Measurements from ENCODE around the gene DNASE2.
"Not testable (repeated sequence)": the region's sequence is repeated elsewhere in the genome, so short reads cannot be mapped to it uniquely, and the experiment has no call there.

DNASE2 gene, protein sequence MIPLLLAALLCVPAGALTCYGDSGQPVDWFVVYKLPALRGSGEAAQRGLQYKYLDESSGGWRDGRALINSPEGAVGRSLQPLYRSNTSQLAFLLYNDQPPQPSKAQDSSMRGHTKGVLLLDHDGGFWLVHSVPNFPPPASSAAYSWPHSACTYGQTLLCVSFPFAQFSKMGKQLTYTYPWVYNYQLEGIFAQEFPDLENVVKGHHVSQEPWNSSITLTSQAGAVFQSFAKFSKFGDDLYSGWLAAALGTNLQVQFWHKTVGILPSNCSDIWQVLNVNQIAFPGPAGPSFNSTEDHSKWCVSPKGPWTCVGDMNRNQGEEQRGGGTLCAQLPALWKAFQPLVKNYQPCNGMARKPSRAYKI

DNA sequence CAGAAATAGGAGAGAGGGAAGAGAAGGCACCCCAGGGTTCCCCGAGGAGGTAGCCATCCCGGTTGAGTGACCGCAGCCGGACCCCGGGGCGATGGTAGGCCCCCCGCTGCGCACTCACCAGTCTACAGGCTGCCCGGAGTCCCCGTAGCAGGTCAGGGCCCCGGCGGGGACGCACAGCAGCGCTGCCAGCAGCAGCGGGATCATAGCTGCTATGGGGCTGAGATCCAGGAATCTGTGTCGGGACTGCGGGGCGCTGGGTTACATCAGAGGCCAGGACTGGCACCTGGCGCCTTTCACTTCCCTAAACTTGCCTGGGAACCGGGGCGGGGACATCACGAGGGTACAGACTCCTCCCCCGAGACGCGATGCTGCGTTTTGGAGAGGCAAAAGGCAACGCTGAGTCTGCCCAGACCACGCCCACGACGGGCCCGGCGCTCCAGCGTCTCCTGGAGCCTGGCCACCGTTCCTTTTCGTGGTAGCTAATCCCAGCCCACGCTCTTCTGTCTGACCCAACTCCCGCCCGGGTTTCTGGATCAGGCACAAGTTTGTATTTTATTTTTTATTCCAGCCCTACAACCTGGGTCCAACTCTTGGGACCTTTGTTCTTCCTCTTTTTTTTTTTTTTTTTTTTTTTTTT lies at the start of gene DNASE2:
Gene DNASE2, minus strand, starts transcription at position 278 of the 637 bp plus-strand sequence. Its CDS starts 74 bp downstream, at position 204.
- peak; percentile 81 to 85 for DNase-seq (ENCODE audit: low read depth in 2 of 2)

DNA sequence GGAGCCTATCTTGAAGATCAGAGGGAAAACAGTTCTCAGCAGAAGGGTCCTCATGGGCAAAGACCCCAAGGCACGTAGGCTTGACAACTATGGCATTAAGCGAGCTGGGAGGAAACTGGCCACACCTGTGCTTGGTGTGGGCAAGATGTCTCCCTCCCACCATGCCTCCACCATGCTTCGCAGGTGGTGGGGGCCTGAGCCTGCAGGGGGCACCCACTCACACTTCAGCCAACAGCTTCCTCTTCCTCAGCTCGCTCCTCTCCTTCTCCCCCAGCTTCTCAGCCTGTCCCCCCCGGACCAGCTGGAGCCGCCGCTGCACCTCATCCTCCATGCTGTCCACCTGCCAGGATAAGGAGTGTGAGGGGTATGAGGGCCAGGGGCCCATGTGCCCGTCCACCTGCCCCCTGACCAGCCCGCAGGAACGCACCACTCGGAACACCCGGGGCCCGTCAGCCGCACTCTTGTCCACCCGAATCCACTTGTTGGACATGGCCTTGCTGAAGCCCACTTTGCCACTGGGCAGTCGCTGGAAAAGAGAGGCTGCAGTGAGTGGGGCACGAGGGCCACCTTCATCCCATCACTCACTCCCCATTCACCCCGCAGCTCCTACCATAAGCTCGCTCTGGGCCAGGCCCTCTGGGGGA lies 48.9 kb upstream of the DNASE2 start:
- DNase-seq (ENCODE audit: low read depth in 2 of 2), result no peak

DNA sequence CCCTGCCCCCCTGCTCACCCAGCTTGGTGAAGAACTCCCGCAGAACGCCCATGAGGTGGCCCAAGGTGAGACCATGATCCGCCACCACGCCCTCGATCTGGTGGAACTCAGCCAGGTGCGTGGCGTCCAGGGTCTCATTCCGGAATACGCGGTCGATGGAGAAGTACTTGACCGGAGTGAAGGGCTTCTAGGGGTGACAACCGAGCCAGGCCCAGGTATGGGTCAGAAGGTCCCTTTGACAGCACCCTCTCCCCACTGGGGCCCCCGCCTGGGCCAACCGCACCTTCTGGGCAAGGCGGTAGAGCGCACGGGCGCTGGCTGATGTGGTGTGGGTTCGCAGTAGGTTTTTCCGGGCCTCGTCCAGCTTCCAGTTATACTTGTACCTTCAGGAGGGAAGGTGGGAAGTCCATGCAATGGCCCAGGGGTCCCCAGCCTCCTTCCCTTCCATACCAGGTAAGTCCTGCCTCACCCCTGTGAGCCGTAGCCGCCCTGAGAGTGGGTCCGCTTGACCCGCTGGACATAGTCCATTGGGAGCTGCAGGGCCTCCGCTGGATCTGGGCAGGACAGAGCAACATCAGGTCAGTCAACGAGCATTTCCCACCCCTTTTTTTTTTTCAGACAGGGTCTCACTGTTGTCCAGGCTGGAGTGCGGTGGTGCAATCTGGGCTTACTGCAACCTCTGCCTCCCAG lies 43.5 kb upstream of the DNASE2 start:
- no peak for DNase-seq (ENCODE audit: low read depth in 2 of 2)

DNA sequence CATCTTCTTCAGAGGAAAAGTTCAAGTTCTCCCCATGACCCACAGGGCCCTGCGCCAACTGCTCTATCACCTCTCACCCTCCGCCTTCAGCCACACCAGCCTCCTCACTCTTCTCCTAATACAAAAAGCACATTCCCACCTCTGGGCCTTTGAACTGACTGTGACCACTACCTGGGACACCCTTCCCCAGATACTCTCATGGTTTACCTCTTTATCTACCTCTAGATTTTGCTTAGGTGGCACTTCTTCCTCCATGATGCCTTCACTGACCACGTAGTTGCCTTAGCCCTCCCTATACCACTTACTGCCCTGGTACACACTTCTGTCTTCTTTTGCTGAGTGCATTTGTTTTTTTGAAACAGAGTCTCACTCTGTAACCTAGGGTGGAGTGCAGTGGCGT lies 41.7 kb upstream of the DNASE2 start:
- no peak for DNase-seq (ENCODE audit: low read depth in 2 of 2)

DNA sequence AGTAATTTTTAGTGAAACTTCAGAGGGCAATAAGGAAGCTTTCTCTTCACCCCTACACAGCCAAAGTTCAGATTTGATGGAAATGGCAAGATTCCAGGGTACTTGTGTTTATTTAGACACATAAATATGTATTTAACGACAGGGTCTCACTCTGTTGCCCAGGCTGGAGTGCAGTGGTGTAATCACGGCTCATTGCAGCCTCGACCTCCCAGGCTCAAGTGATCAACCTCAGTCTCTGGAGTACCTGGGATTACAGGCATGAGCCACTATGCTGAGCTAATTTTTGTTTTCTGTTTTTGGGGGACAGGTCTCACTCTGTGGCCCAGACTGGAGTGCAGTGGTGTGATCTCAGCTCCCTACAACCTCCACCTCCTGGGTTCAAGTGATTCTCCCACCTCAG lies 39.8 kb upstream of the DNASE2 start:
- DNase-seq (ENCODE audit: low read depth in 2 of 2), result no peak

DNA sequence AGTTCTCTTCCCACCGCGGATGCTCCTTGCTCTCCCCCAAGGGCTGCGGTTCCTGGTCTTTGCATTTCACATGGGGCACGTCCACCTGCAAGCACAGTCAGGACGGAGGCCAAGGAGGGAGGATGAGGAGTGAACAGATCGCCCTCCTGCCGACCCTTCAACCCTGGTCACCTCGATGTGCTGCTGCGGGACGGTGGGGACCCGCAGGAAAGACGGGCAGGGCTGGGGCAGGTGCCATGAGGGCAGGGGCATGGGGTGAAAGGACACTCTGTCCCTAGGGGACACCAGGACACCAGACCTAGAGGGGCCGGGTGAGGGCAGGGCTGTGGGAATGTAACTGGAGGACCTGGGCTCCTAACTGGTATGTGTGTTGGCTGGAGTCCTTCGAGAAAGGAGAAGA lies 37.0 kb upstream of the DNASE2 start:
- no peak for DNase-seq (ENCODE audit: low read depth in 2 of 2)

DNA sequence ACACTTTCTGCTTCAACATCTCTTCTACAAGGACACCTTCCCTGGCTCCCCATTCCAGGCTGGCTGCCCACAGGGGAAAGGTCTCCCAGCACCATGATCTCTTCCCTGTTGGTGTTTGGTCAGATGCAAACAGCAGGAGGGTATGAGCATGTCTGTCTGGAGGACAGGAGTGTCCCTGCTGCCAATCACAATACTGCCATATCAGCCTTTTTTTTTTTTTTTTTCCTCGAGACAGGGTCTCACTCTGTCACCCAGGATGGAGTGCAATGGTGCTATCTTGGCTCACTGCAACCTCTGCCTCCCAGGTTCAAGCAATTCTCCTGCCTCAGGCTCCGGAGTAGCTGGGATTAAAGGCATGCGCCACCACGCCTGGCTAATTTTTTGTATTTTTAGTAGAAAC lies 34.6 kb upstream of the DNASE2 start:
- DNase-seq (ENCODE audit: low read depth in 2 of 2), result not testable (repeated sequence)

DNA sequence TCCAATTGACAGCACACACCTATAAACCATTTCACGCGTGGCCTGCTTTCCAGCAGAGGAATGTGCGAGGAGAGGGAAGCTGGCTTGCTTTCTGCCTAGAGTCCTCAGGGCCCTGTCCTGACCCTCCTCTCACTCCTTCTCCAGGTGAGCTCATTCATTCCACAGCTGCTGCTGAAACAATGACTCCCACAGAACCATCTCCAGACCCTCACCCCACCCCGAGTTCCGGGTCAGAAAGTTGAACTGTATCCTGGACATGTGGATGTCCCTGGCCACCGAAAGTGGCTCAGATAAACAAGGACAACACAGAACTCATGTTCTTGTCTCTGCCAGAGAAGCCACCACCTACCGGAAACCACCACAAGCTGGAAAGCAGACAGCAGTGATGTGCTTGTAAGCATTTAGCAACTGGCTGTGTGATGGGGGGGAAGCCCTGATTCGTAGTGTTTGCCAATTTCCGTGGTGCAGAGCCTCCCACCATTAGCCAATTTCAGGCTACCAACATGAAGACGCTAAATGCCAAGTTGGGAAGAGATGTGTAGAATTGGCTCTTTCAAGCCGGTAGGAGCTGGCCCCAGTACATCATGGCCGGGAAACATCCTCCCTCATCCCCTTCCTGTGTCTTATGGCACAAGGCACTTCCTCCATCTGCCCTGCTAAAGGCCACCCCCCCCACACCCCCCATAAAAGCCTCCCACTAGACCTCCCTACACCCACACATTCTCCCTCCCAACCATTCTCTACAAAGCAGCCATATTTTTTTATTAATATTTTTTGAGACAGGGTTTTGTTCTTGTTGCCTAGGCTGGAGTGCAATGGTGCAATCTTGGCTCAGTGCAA lies 32.8 kb upstream of the DNASE2 start:
- peak in 1 of 2 donors; percentile 27 for DNase-seq (ENCODE audit: low read depth in 2 of 2)

DNA sequence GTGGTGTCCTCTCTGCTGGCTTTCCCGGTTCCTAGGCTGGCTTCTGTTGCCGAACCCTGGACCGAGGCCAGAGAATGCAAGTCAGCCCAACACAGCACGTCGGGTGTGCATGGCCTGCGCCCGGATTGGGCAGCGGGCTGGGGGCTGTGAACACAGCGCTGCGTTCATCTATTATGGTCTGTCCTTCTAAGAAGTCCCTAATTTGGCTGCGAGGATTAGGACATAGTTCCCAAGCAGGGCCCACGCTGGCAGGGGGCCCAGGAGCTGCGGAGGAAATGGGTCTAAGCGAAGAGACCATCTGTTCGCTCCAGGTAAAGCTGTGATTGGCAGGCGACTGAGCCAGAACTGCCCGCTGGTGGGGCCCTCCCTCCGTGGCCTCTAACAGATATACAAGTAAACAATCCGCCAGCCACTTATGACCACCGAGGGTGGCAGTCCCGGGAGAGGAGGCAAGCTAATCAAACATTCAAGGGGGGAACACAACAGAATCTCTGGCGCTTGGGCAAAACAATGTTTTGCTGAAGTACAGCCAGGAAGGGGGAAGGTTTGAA lies 31.8 kb upstream of the DNASE2 start:
- DNase-seq (ENCODE audit: low read depth in 2 of 2), result no peak

DNA sequence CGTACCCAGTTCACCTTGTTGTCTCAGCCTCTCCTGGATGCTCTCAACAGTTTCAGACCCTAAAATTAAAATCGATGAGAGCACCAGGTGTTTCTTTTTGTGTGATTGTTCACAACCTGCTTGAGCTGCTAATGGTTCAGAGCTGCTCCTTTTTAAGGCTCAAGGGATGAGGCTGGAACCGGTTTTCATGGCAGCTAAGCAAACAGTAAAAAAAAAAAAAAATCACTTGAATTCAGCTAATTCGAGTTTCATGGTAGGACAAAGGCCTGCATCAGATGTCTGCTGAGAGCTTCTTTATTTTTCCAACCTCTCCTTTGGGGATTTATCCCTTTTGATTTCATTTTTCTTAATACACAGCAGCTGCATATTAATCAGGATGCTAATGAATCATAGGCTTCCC lies 31.3 kb upstream of the DNASE2 start:
- no peak for DNase-seq (ENCODE audit: low read depth in 2 of 2)

DNA sequence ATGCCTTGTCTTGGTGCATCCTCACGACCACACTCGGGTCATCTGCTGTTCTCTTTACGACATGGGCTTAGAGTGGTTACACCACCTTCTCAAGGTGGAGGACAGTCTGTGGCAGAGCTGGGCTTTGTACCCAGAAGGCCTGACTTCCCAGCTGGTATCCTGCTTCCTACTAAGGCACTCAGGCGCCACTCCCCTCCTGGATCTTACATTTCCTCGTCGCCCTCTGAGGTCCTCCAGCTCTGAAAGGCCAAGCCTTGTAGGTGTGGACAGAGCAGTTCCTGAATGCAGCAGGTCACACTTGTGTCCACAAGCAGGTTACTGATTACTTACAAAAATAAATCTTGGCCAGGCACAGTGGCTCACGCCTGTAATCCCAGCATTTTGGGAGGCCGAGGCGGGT lies 25.9 kb upstream of the DNASE2 start:
- DNase-seq (ENCODE audit: low read depth in 2 of 2), result no peak

DNA sequence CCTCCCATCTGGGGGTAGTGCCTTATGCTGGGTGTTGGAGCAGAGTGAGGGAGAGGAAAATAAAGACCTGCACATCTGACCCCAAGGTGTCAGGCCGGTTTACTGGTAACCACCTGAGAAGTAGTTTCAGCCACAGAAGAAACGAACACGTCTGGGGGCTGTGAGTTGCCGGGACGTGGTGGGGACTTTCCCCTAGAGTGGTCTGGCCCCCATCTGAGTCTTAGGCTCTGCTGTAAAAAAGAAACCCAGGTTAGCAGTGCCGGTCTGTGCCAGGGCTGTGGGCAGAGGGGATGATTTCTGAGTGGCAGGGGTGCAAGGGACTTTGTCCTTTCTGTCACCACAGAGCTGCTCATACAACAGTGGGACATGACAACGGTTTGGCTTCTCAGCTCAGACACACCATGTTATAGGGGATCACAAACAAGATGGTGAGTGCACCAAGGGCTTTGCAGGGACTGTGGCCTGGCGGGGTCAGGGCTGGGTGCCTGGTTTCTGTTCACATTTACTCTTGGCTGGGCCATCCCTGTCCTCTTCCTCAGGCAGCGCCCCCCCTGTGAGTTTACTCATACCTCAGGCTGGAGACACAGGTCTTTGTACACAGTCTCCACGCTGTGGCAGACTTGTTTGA lies 18.8 kb upstream of the DNASE2 start:
- peak; percentile 45 to 61 for DNase-seq (ENCODE audit: low read depth in 2 of 2)

DNA sequence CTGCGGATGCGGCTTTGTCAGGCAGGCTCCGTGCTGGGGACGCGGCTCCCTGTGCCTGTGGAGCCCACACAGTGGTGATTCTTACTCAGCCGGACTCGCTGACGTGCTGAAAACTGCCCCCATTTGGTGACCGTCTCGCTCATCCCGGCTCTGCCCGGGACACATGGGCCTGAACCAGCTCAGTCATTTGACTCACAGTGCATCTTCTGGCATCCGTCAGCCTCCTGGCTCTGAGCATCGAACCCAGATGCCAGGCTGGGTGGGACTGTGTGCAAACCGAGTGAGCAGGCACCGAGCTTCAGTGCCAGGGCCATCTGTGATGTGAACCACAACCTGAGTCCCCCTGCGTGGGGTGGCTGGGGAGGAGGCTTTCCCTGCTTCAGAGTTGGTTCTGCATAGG lies 15.2 kb upstream of the DNASE2 start:
- no peak for DNase-seq (ENCODE audit: low read depth in 2 of 2)

DNA sequence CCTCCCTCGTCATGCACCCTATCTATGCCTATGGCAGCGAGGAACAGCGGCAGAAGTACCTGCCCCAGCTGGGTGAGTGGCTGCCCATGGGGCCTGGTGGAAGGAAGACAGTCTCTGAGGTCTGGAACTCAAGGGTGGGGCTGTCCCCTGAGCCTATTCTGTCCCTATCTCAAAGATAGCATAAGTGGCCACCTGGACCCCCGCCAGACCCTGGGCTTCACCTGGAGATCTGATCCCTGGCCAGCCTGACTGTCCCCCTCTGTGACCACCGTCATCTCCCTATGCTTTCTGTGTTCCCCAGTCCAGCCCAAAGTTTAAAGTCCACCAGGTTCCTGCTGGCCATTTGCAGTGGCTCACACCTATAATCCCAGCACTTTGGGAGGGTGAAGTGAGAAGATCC lies 12.3 kb upstream of the DNASE2 start:
- no peak for DNase-seq (ENCODE audit: low read depth in 2 of 2)

DNA sequence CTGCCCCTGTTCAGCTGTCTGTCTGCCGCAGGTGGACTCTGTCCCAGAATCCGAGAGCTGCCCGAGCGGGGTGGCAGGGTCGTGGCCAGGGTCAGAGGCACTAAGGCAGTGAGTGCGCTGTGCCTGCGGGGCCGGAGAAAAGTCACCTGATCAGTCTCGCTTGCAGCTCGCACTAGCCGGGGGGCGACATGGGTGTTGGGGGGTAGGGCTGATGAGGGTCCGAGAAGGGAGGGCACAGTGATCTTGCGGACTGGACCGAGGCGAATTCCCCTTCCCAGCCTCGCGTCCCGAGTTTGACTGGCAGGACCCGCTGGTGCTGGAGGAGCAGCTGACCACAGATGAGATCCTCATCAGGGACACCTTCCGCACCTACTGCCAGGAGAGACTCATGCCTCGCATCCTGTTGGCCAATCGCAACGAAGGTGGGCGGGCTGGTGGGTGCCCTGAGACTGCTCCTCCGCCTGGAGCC lies 10.3 kb upstream of the DNASE2 start:
- no peak for DNase-seq (ENCODE audit: low read depth in 2 of 2)

DNA sequence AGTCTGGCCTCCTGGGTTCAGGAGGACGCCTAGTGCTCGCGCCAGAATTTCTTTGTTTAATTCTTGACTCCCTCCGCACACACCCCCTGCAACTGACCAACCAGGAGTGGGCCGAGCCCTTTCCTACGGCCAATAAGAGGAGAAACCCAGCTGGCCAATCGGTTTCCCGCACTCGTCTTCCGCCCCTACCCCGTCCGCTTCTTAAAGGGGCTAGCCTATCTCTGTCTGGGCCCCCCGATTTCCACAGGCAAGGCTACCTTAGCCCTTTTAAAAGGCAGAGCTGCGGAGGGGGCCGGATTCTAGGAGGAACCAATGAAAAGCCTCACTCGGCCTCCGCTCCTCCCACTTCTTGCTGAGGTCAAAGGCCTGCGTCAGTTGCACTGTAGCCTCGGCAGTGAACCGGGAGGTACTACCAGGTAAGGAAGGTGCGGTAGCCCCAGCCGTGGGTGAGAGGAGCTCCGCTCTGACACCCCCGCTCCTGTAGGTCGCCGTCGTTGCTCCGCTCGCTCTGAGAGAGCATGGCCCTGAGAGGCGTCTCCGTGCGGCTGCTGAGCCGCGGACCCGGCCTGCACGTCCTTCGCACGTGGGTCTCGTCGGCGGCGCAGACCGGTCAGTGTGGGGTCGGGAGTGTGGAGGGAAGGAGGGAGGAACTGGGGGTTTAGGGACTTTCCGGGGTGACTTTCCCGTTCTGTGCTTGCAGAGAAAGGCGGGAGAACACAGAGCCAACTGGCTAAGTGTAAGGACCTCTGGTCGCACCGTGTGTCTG lies 9.7 kb upstream of the DNASE2 start, which contains the start of gene GCDH:
Gene GCDH, plus strand, starts transcription at position 374 of the 766 bp plus-strand sequence. Its CDS starts 145 bp downstream, at position 519.
- peak; percentile 95 to 96 for DNase-seq (ENCODE audit: low read depth in 2 of 2)

DNA sequence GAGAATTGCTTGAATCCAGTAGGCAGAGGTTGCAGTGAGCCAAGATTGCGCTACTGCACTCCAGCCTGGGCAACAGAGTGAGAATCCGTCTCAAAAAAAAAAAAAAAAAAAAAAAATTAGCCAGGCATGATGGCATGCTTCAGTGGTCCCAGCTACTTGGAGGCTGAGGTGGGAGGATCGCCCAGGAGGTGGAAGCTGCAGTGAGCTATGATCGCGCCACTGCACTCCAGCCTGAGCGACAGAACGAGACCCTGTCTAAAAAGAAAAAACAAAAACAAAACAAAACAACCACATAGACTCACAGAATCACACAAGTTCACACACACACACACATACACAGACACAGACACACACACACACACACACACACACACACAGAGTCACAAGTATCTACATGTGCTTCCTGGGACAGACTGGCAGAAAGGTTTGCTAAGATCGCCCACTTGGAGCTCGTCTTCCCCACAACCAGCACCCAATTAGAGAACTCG lies 9.1 kb upstream of the DNASE2 start:
- not testable (repeated sequence) for DNase-seq (ENCODE audit: low read depth in 2 of 2)

DNA sequence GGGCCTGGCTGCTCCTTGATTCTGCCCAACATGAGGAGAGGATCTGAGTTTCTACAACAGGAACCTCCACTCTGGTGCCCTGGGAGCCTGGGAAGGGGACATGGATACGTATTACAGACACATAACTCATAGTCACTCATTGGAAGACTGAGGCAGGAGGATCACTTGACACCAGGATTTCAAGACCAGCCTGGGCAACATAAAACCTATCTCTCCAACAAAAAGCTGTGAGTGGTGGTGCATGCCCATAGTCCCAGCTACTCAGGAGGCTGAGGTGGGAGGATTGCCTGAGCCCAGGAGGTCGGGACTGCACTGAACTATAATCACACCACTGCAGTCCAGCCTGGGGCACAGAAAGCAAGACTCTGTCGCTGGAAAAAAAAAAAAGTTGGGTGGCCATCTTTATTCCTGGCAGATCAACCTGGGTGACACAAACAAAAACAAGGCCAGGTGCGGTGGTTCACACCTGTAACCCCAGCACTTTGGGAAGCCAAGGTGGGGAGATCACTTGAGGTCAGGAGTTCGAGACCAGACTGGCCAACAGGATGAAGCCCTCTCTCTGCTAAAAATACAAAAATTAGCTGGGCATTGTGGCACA lies 6.9 kb upstream of the DNASE2 start:
- DNase-seq (ENCODE audit: low read depth in 2 of 2), result no peak

All from stimulated activated CD8-positive, alpha-beta memory T cell treated with anti-CD3 and anti-CD28 coated beads, Interleukin-15, amount 100 ng/mL, for 48 hours (primary cell).